Measurements from ENCODE around the gene PAK1. TPM values are rescaled to one million over a fixed set of nuclear protein-coding genes. Genes with fewer than 3 reads are reported as not detected.
"Not testable (repeated sequence)": the region's sequence is repeated elsewhere in the genome, so short reads cannot be mapped to it uniquely, and the experiment has no call there.

The PAK1 gene
- total RNA-seq, 1 donor from 2014 or later: 54.8 TPM

- intact Hi-C loops (cut with micrococcal nuclease): no loop called here
Observed at GRCh38 chr11:77316733-77317342, 157.1 kb downstream of the PAK1 start.

GRCh38 chr11:77312107-77312506 is 161.8 kb downstream of the PAK1 start:
- intact Hi-C loops (cut with micrococcal nuclease): no loop called here

DNA sequence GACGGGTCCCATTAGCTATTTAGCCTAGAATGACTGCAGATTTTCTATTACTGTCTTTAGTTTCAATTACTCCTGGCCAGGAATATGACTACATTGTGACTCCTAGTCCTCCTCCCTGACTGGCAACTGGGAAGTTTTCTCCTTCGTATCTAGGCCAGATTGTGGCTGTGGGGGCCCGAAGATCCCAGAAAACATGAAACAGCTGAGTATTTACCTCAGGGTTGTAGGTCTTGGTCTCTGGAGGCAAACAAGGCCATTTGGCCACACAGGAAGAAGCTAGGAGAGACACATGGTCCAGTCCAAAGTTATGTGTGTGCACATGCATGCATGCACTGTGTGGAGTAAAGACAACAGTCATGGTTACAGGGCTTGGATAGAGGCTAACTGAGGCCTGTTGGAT is 162.2 kb downstream of the PAK1 start:
- intact Hi-C loops (cut with micrococcal nuclease): no loop called here

DNA sequence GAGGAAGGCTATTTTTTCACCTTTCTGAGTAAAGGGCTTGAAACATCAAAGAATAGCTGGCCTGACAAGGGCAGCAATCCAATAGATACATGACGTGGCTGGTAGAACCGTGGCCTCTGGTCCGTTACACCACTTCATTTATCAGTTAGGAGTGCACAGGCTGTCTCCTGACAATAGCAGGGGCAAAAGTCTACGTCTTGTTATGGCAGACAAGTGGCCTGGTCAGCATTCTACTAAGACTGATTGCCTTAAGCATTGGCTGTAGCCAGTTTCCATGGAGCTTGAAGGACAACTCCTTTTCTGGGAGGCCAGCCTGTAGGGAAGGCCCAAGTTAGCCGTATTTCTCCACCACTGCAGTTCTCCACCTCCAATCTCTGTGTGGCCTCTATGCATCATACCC is 163.2 kb downstream of the PAK1 start:
- intact Hi-C loops (cut with micrococcal nuclease): no loop called here

DNA sequence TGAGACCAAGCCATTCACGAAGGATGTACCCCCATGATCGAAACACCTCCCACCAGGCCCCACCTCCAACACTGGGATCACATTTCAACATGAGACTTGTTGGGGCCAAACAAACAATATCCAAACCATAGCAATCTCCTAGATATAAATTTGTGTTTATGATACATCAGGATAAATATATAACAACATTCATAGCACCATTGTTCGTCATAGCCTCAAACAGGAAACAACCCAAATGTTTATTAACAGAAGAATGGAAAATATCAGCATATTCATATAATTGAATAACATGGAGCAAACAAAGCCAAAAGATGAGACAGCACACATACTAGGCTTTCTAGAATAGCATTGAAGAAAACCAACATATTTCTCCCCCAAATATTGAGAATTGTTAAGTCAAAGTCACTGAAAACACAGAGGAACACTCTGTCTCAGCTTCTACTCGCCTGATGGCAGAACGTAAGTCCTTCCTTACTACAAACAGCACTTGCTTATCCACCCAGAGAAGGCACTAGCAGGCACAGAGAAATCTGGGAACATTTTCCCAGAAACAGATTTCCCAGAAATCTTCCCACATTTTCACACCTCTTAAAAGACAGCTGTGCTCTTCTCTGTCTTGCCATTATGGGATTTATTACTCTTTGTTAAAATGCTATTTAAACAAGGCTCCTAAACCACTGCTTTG is 164.4 kb downstream of the PAK1 start:
- intact Hi-C loops (cut with micrococcal nuclease): no loop called here

GRCh38 chr11:77308838-77309237 is 165.1 kb downstream of the PAK1 start:
- intact Hi-C loops (cut with micrococcal nuclease): no loop called here

- intact Hi-C loops (cut with micrococcal nuclease): no loop called here
Observed at GRCh38 chr11:77303328-77303727, 170.6 kb downstream of the PAK1 start.

DNA sequence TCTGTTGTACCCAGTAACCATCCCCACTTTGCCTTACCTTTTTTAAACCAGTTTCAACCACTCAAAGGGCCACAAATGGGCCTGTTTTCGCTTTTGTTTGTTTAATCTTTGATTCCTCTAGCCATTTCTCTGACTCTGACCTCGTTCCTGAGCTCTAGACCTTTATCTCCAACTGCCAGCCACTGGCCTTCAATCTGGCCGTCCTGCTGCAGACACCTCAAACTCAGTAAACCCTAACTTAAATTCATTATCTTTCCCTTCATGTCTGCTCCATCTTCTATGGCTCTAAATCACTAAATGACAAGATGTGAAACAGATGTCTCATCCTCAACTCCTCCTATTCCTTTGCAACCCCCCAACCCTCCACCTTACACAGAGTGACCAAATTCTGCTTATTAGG is 171.1 kb downstream of the PAK1 start:
- intact Hi-C loops (cut with micrococcal nuclease): no loop called here

- intact Hi-C loops (cut with micrococcal nuclease): no loop called here
Observed at GRCh38 chr11:77301510-77301909, 172.4 kb downstream of the PAK1 start, which contains the start of gene GDPD4. GDPD4 (minus strand) TSS chr11:77301686; CDS start chr11:77285137, 16,549 bp downstream.

DNA sequence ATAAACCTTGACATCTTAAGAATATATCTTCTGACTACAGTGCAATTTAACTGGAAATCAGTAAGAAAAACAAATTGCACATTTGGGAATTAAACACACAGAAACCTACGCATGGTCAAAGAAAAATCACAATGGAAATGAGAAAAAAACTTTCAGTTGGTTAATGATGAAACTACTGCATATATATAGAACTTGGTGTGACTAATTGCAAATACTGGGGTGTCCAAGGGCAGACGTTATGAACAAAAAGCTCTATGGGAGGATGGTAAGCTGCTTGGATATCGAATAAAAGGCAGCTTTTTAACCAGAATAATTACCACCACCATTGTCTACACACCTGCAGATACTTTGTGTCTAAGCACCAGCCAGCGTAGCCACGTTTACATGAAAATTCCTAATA is 173.2 kb downstream of the PAK1 start:
- intact Hi-C loops (cut with micrococcal nuclease): no loop called here

GRCh38 chr11:77300028-77300427 is 173.9 kb downstream of the PAK1 start:
- intact Hi-C loops (cut with micrococcal nuclease): not testable (repeated sequence)

GRCh38 chr11:77299528-77299993 is 174.3 kb downstream of the PAK1 start:
- intact Hi-C loops (cut with micrococcal nuclease): no loop called here

DNA sequence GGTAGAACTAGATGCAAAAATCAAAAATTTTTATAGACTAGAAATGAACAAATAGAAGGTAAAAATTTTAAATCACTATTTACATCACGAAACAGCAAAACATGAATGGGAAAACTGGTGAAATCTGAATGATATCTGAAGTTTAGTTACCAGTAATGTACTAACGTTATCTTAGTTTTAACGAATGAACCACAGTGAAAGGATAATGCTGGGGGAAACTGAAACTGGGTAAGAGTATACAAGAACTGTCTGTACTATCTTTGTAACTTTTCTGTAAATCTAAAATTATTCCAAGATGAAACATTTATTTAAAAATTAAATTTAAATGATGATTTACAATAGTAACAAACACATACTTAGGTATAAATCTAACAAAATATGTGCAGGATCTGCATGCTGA is 179.9 kb downstream of the PAK1 start:
- intact Hi-C loops (cut with micrococcal nuclease): loop anchor here (5.0 kb wide), 1 partner anchor 253 kb away; no protein-coding TSS in a partner anchor

DNA sequence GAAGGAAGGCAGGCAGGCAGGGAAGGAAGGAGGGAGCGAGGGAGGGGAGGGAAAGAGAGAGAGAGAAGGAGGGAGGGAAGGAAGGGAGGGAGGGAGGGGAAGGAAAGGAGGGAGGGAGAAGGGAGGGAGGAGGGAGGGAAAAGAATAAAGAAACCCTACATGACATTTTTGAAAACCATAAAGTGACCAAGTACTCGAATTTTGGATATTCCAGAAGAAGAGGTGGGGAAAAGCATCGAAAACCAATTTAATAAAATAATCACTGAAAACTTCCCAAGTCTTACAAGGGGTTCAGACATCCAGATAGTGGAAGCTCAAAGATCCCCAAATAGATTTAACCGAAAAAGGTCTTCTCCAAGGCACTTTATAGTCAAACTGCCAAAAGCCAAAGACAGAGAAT is 184.2 kb downstream of the PAK1 start:
- intact Hi-C loops (cut with micrococcal nuclease): loop anchor here (5.0 kb wide), 1 partner anchor 258 kb away; no protein-coding TSS in a partner anchor

GRCh38 chr11:77287615-77288273 is 186.2 kb downstream of the PAK1 start:
- intact Hi-C loops (cut with micrococcal nuclease): no loop called here

DNA sequence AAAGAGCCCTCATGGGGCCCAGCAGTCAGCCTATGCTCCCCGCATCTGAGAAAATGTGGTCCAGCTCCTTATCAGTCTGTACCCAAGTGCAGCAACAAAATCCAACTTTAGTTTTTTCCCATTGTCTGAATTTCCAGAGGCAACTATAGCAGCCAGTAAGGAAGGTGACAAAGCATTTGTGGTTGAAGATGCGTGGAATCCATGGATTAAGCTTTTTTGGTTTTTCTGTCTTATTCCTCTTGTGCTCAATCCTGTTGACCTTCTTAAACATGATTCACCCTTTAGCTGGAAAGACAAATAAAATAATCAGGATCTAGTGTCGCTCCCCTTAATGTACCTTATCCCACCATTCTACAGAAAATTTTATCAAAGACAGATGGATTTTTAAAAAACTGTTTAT is 186.8 kb downstream of the PAK1 start:
- intact Hi-C loops (cut with micrococcal nuclease): no loop called here

DNA sequence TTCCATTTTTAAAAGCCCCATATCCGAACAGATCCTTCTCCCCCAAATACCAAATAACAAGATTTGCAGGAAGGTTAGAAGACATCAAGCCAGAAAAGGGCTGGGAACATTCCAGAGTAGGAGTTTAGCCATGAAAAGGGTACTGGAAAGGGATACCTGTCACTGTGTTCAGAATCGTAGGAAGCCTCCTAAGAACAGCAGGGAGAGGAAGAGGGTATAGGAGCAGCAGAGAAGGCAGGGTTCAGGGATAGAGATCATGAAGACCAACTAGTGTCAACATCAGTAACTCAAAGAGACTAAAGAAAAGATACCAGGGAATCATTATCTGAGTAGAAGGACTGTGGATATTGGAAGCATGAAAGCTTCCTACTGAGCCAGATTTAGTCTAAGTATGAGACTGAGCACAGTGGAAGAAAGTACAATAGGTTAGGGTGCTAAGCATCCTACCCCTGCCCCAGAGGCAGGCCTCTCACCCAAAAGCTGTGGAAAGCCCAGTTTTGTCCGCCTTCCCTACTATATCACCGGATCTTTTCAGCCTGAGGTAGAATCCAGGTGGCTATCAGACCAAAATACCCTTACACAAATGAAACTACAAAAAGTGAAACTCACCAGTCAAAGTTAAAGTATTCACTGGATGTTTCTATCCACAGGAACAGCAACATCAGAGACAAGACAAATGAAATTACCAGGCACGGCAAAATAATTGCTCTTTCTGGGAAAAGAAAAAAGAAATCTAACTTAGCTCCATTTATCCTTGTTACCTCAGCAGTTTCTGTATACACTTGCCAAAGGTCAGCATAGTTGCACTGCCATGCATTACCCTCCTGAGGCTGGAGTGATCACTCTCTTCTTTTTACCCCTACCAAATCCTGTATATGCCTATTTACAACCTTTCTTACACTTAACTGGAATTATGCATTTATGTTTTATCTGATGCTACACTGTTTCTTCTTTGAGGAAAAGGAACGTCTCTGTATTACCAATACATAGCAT is 189.1 kb downstream of the PAK1 start:
- intact Hi-C loops (cut with micrococcal nuclease): no loop called here

DNA sequence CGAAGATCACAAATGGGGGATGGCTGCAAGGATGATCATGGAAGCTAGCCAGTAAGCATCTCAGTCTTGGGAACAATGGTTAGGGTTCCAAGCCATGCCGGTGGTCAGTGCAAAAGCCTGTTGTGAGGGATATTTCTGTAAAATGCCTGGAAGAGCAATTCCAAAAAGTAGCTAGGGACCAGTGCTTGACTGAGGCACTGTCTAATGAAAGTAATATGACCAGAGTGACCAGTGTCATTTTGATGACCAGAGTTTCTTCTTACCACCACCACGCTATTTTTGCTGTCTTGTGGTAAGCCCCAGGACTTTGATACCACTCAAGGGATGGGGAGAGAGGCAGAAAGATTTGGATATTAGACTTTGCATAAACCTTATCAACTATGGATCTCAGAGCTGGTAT is 190.8 kb downstream of the PAK1 start:
- intact Hi-C loops (cut with micrococcal nuclease): no loop called here

GRCh38 chr11:77278595-77279506 is 195.0 kb downstream of the PAK1 start:
- intact Hi-C loops (cut with micrococcal nuclease): no loop called here

DNA sequence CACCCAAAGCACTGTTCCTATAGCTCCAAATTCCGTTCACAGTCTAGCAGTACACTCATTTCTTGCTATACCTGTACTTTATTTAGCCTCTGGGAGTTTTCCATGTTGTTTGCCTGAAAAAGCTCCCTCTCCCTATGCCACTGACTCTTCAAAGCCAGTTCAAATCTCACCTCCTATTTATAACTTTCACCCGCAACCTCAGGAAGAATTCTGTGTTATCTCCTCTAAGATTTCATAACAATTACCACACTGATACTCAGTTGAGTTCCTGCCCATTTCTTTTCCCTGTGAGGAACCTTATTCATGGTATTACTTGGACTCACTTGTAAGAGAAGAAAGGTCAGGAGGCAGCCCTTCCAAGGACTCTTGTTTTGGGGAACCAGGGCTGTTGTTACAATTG is 197.6 kb downstream of the PAK1 start:
- intact Hi-C loops (cut with micrococcal nuclease): no loop called here

All from T-helper 1 cell treated with Interleukin-12 subunit alpha and Interleukin-12 subunit beta and Interleukin-4 antibody, amounts not matched to agents 30 ng/mL and 1 ng/mL, for 36 hours (primary cell).